H1 (cell line): Measurements from ENCODE around the gene AMPD3. TPM values are rescaled to one million over a fixed set of nuclear protein-coding genes. Genes with fewer than 3 reads are reported as not detected.

Experiments used
- CTCF ChIA-PET: fragments of 300-600 bp; sonication (Branson Sonifier 250); formaldehyde crosslinking; loops from one replicate; lab custom pipeline; 2021; ENCODE audit not compliant: partially characterized antibody; lab: Charles Lee
- POLR2A ChIA-PET: fragments of 300-600 bp; sonication (Branson Sonifier 250); formaldehyde crosslinking; loops from one replicate; lab custom pipeline; 2021; ENCODE audit warnings: inconsistent platforms; ENCODE audit not compliant: partially characterized antibody; lab: Charles Lee
- DNase-seq, 2 experiments: peaks; one replicate each; pipeline versions ENCODE4 v3.0.0 to v3.0.0-alpha.2; 2010 to 2022; ENCODE audit warnings: low spot score in 2 of 2, low read depth in 1 of 2, mixed read lengths in 1 of 2
- FAIRE-seq: peaks from 2 replicates; lab custom pipeline; 2011; peaks lifted over from hg19 to GRCh38; lab: Jason Lieb, UNC
- H2AFZ ChIP-seq: 2 replicates; pipeline ENCODE4 v1.8.1; 2012; ENCODE audit warnings: low read length, inconsistent platforms
- H2AK5ac ChIP-seq: 2 replicates; pipeline ENCODE4 v1.6.1; 2013; ENCODE audit warnings: low read depth, low read length
- H2BK120ac ChIP-seq: replicated peaks from 2 replicates; pipeline ENCODE3; 2013; ENCODE audit warnings: low read depth, low read length, inconsistent platforms
- H2BK12ac ChIP-seq: 2 replicates; pipeline ENCODE4 v1.6.1; 2013; ENCODE audit warnings: low read depth, low read length
- H2BK15ac ChIP-seq: 2 replicates; pipeline ENCODE4 v1.6.1; 2013; ENCODE audit warnings: low read length
- H2BK20ac ChIP-seq: 2 replicates; pipeline ENCODE4 v1.6.1; 2013; ENCODE audit warnings: low read length
- H2BK5ac ChIP-seq: 2 replicates; pipeline ENCODE4 v1.6.1; 2013; ENCODE audit warnings: low read depth, low read length
- H3K14ac ChIP-seq: 2 replicates; pipeline ENCODE4 v1.6.1; 2013; ENCODE audit warnings: inconsistent platforms; ENCODE audit not compliant: insufficient read length
- H3K18ac ChIP-seq: 2 replicates; pipeline ENCODE4 v1.6.1; 2013; ENCODE audit warnings: low read length; ENCODE audit errors: extremely low read depth
- H3K23ac ChIP-seq: 2 replicates; pipeline ENCODE4 v1.6.1; 2013; ENCODE audit warnings: inconsistent platforms; ENCODE audit not compliant: insufficient read length
- H3K23me2 ChIP-seq: 2 replicates; pipeline ENCODE4 v1.6.1; 2013; ENCODE audit warnings: low read depth, low read length
- H3K27ac ChIP-seq: 2 replicates; pipeline ENCODE4 v1.6.1; 2011; ENCODE audit warnings: low read depth, low read length, inconsistent platforms
- H3K27me3 ChIP-seq, 4 experiments: replicated peaks in 1 of 4; 1 replicate in 1 of 4; 2 replicates in 3 of 4; pipeline versions ENCODE4 v1.6.1 to v1.8.1; 2011 to 2013; ENCODE audit warnings: low read length in 3 of 4, mild to moderate bottlenecking in 3 of 4, inconsistent platforms in 2 of 4, mixed read lengths in 2 of 4, moderate library complexity in 1 of 4; ENCODE audit not compliant: control insufficient read depth in 3 of 4, insufficient read depth in 3 of 4; ENCODE audit errors: extremely low read depth in 1 of 4
- H3K36me3 ChIP-seq, 4 experiments: 2 replicates each; pipeline versions ENCODE4 v1.6.1 to v1.8.1; 2011 to 2013; ENCODE audit warnings: mild to moderate bottlenecking in 4 of 4, low read length in 3 of 4, moderate library complexity in 2 of 4, control low read depth in 1 of 4, inconsistent platforms in 1 of 4; ENCODE audit not compliant: insufficient read depth in 4 of 4, control insufficient read depth in 2 of 4
- H3K4ac ChIP-seq: replicated peaks from 2 replicates; pipeline ENCODE3; 2013; ENCODE audit warnings: low read length, low read depth, mixed read lengths, inconsistent platforms; ENCODE audit not compliant: insufficient read length
- H3K4me1 ChIP-seq, 4 experiments: replicated peaks in 1 of 4; 1 replicate in 1 of 4; 2 replicates in 3 of 4; pipeline versions ENCODE4 v1.6.1 to v1.8.1; 2011 to 2013; ENCODE audit warnings: low read length in 3 of 4, inconsistent platforms in 2 of 4, mixed read lengths in 1 of 4; ENCODE audit not compliant: insufficient read depth in 4 of 4, control insufficient read depth in 3 of 4
- H3K4me2 ChIP-seq, 2 experiments: 2 replicates each; pipeline versions ENCODE4 v1.6.1 to v1.8.1; 2011 to 2013; ENCODE audit warnings: low read depth in 2 of 2, low read length in 2 of 2, control low read depth in 1 of 2, inconsistent platforms in 1 of 2, mild to moderate bottlenecking in 1 of 2; ENCODE audit not compliant: insufficient read depth in 1 of 2
- H3K4me3 ChIP-seq, 4 experiments: fragments of 200-600, 300-600 bp in 1 of 4; sonication (generic), shearing (Covaris generic), sonication (Bioruptor Twin) in 1 of 4; 2 replicates each; pipeline versions ENCODE4 v1.5.1 to v1.8.1; 2011 to 2016; ENCODE audit warnings: low read length in 4 of 4, low read depth in 3 of 4, control low read depth in 2 of 4, inconsistent platforms in 2 of 4, mild to moderate bottlenecking in 2 of 4, mixed read lengths in 1 of 4, moderate library complexity in 1 of 4; ENCODE audit not compliant: insufficient read depth in 2 of 4; ENCODE audit errors: extremely low read depth in 1 of 4
- H3K56ac ChIP-seq: replicated peaks from 2 replicates; pipeline ENCODE3; 2013; ENCODE audit warnings: low read depth, mild to moderate bottlenecking, mixed read lengths, low read length, inconsistent platforms; ENCODE audit not compliant: insufficient read length
- H3K79me1 ChIP-seq: 2 replicates; pipeline ENCODE4 v1.6.1; 2013; ENCODE audit warnings: low read depth, low read length, control low read depth
- H3K79me2 ChIP-seq, 2 experiments: 2 replicates each; pipeline versions ENCODE4 v1.6.1 to v1.8.1; 2012 to 2013; ENCODE audit warnings: low read length in 2 of 2, mild to moderate bottlenecking in 2 of 2, inconsistent platforms in 1 of 2; ENCODE audit not compliant: insufficient read depth in 2 of 2, control insufficient read depth in 1 of 2
- H3K9ac ChIP-seq, 4 experiments: replicated peaks in 1 of 4; 1 replicate in 1 of 4; 2 replicates in 3 of 4; pipeline versions ENCODE4 v1.6.1 to v1.8.1; 2011 to 2013; ENCODE audit warnings: low read depth in 3 of 4, low read length in 3 of 4, control low read depth in 2 of 4, mild to moderate bottlenecking in 2 of 4, moderate library complexity in 2 of 4, inconsistent platforms in 1 of 4; ENCODE audit errors: extremely low read depth in 1 of 4
- H3K9me3 ChIP-seq, 2 experiments: 2 replicates each; pipeline versions ENCODE4 v1.6.1 to v1.8.1; 2012 to 2013; ENCODE audit warnings: mild to moderate bottlenecking in 2 of 2, moderate library complexity in 2 of 2, control low read depth in 1 of 2, inconsistent platforms in 1 of 2, low read depth in 1 of 2, low read length in 1 of 2, mixed read lengths in 1 of 2; ENCODE audit not compliant: insufficient read depth in 2 of 2
- H4K20me1 ChIP-seq, 2 experiments: replicated peaks in 1 of 2; 2 replicates each; pipeline versions ENCODE3 to v1.8.1; 2011 to 2013; ENCODE audit warnings: inconsistent platforms in 2 of 2, low read length in 2 of 2, mild to moderate bottlenecking in 1 of 2; ENCODE audit not compliant: insufficient read depth in 2 of 2, control insufficient read depth in 1 of 2
- H4K5ac ChIP-seq: 2 replicates; pipeline ENCODE4 v1.6.1; 2013; ENCODE audit warnings: low read length, low read depth, mixed read lengths, inconsistent platforms; ENCODE audit not compliant: insufficient read length
- H4K8ac ChIP-seq: 2 replicates; pipeline ENCODE4 v1.8.0; 2013; ENCODE audit warnings: mild to moderate bottlenecking, moderate library complexity, low read length, inconsistent platforms; ENCODE audit not compliant: insufficient read depth; ENCODE audit errors: extremely low read depth
- H4K91ac ChIP-seq: replicated peaks from 2 replicates; pipeline ENCODE3; 2013; ENCODE audit warnings: low read length, mixed read lengths, inconsistent platforms; ENCODE audit not compliant: insufficient read length
- BACH1 ChIP-seq: IDR thresholded peaks from 2 replicates; pipeline ENCODE4 v1.6.1; 2012; ENCODE audit warnings: low read length, improper control_type of control experiment
- CEBPB ChIP-seq: IDR thresholded peaks from 2 replicates; pipeline ENCODE4 v1.6.1; 2012; ENCODE audit warnings: low read depth, low read length
- CHD1 ChIP-seq: IDR thresholded peaks from 2 replicates; pipeline ENCODE4 v1.6.1; 2012; ENCODE audit warnings: low read depth, low read length, improper control_type of control experiment
- CREB1 ChIP-seq: IDR thresholded peaks from 2 replicates; pipeline ENCODE4 v1.6.1; 2012; ENCODE audit warnings: inconsistent platforms
- CTBP2 ChIP-seq: IDR thresholded peaks from 2 replicates; pipeline ENCODE4 v1.7.0; 2011; ENCODE audit warnings: borderline replicate concordance, mild to moderate bottlenecking, moderate library complexity, mixed read lengths, low read length; ENCODE audit not compliant: insufficient read depth, insufficient read length
- GABPA ChIP-seq: IDR thresholded peaks from 2 replicates; pipeline ENCODE4 v1.6.1; 2011; ENCODE audit warnings: mild to moderate bottlenecking, low read length, moderate library complexity, borderline replicate concordance; ENCODE audit not compliant: insufficient read depth
- HDAC6 ChIP-seq: IDR thresholded peaks from one replicate; pipeline ENCODE4 v1.7.1; 2012; ENCODE audit warnings: low read depth, mild to moderate bottlenecking, inconsistent platforms, low read length, moderate library complexity
- PHF8 ChIP-seq: fragments of 200-600 bp; sonication (generic); conservative IDR thresholded peaks from 2 replicates; pipeline ENCODE4 v1.7.1; 2012; ENCODE audit warnings: low read depth, mild to moderate bottlenecking, inconsistent platforms, low read length, moderate library complexity
- POLR2A ChIP-seq, 2 experiments: IDR thresholded peaks; 1 replicate in 1 of 2; 2 replicates in 1 of 2; pipeline ENCODE4 v1.6.1; 2011; ENCODE audit warnings: low read depth in 2 of 2, low read length in 2 of 2, mild to moderate bottlenecking in 2 of 2; ENCODE audit errors: control extremely low read depth in 1 of 2
- RBBP5 ChIP-seq: IDR thresholded peaks from 2 replicates; pipeline ENCODE4 v1.7.1; 2012; ENCODE audit warnings: low read depth, mild to moderate bottlenecking, inconsistent platforms, low read length, moderate library complexity, borderline replicate concordance
- SAP30 ChIP-seq: fragments of 300-600 bp; sonication (generic); IDR thresholded peaks from 2 replicates; pipeline ENCODE4 v1.7.1; 2012; ENCODE audit warnings: low read length, moderate library complexity, mild to moderate bottlenecking, inconsistent platforms; ENCODE audit not compliant: insufficient read depth, insufficient replicate concordance
- TEAD4 ChIP-seq: IDR thresholded peaks from 2 replicates; pipeline ENCODE4 v1.6.1; 2012; ENCODE audit warnings: low read depth, low read length, inconsistent platforms, mixed read lengths
- WGBS, 2 experiments: shearing (Covaris generic) in 1 of 2; methylation state at CpG; one replicate each; pipeline versions ENCODE4 v1.1.6 to v1.1.7; 2013 to 2015; ENCODE audit warnings: low lambda C conversion rate in 2 of 2, mixed read lengths in 2 of 2, inconsistent platforms in 1 of 2, low coverage in 1 of 2, missing lambda C conversion rate in 1 of 2; ENCODE audit not compliant: insufficient replicate concordance in 2 of 2, insufficient coverage in 1 of 2, insufficient read length in 1 of 2; ENCODE audit errors: extremely low coverage in 1 of 2, missing lambda C conversion rate in 1 of 2; 5-methylcytosine and 5-hydroxymethylcytosine counted together
- polyA plus RNA-seq, 7 experiments: library from polyadenylated mRNA; depleted of rRNA in 3 of 7; stranded (reverse) in 5 of 7; unstranded in 2 of 7; fragments of >200 nt in 5 of 7; fragments of 200-250 nt in 2 of 7; gene quantifications; 1 replicate in 5 of 7; 2 replicates in 1 of 7; 4 replicates in 1 of 7; pipeline versions ENCODE4 v1.2.1 to v1.2.3, GENCODE V29; 2011 to 2013; ENCODE audit warnings: missing spikeins in 2 of 7, mixed read lengths in 2 of 7
- total RNA-seq: library from RNA; stranded (reverse); fragmentation: NEBNext Ultra II Directional; extraction: Animal tissue kit (Norgen Biotek cat#: 25700); gene quantifications from 2 replicates; pipeline ENCODE4 v1.2.1, GENCODE V29; 2021

AMPD3 gene
- total and polyA plus RNA-seq, 2 of the 8 experiments (the other 6 are each of a cell fraction or from before 2014, with no cell fraction given), result 4.0 to 6.3 TPM

DNA sequence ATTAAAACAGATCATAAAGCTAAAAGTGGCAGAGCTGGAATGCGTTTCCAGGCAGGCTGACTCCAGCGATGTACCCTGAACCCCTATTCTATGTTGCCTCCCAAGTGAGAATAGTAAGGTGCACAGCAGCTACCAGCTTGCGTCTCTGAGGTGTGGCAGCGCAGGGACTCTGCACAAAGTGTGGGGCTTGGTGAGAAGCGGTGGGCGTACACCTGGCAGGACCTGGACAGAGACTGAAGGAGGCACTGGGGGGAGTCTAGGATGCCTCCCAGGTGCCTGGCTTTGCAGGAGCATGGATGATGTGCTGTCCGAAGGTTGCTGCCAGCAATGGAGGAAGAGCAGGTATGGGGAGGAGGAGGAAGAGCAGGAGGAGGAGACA, 42.9 kb downstream of the AMPD3 start:
- Histone ChIP-seq H3K23me2 (peaks cover 2% of the 10 kb centered on the region; the same call in 1 of the 2 replicates), H3K27me3 (no peaks in the 10 kb centered on the region; a peak in 1 of 7 replicates), H2AFZ (no peak overlapping the region), H4K91ac (no peak overlapping the region), H2BK5ac (no peak overlapping the region), H4K20me1 (peaks cover 0 to 9% of the 10 kb centered on the region in 2 experiments), H3K4me3 (no peak overlapping the region), H4K5ac (no peak overlapping the region), H3K14ac (no peak overlapping the region), H4K8ac (no peak overlapping the region), H3K79me2 (no peaks in the 10 kb centered on the region), H3K56ac (no peak overlapping the region), H3K9me3 (no peaks in the 10 kb centered on the region; a peak in 1 of 4 replicates), H2BK20ac (no peak overlapping the region), H3K4ac (no peak overlapping the region), H2AK5ac (no peak overlapping the region), H2BK12ac (no peak overlapping the region), H3K36me3 (no peaks in the 10 kb centered on the region; a peak in 1 of 8 replicates), H3K4me1 (peaks cover 0 to 4% (median 0%) of the 10 kb centered on the region in 4 experiments; a peak in 2 of 7 replicates), H3K23ac (no peak overlapping the region), H3K27ac (no peak overlapping the region), H3K9ac (no peak overlapping the region), H3K79me1 (no peaks in the 10 kb centered on the region), H3K4me2 (no peak overlapping the region), H3K18ac (no peak overlapping the region), H2BK15ac (no peak overlapping the region), H2BK120ac (no peak overlapping the region)
- CTCF ChIA-PET, result interaction anchor here (0.8 to 2.8 kb wide), 12 partner anchors 9 to 92 kb away, joined by 3 to 16 read pairs (median 4); no protein-coding TSS in a partner anchor
- TF ChIP-seq CEBPB, result no peak
- no peak for TF ChIP-seq SAP30
- no peak for TF ChIP-seq BACH1
- no peak for TF ChIP-seq POLR2A (IDR thresholded peaks at IDR 0.05; ENCODE audit: control extremely low read depth in 1 of 2, low read depth in 2 of 2, low read length in 2 of 2)
- no peak for TF ChIP-seq CHD1
- no peak for TF ChIP-seq CTBP2
- no peak for TF ChIP-seq PHF8
- TF ChIP-seq HDAC6, result no peak
- TF ChIP-seq GABPA, result no peak
- no peak for TF ChIP-seq TEAD4
- TF ChIP-seq CREB1, result no peak
- TF ChIP-seq RBBP5, result no peak
- FAIRE-seq (no peak), DNase-seq (no peak)
- POLR2A ChIA-PET, result interaction anchor here (0.6 to 1.6 kb wide), 2 partner anchors 10 to 73 kb away, joined by 3 to 5 read pairs; no protein-coding TSS in a partner anchor
- 91% methylated on average over 7 of the region's 7 CpGs; no CpG with 5 or more reads in 1 of the 2 experiments for WGBS, 2 experiments
